ENCODE measurements around the gene RASSF6. TPM values are rescaled to one million over a fixed set of nuclear protein-coding genes. Genes with fewer than 3 reads are reported as not detected.

The RASSF6 gene
- polyA plus RNA-seq, 1 of the 3 experiments (the other 2 are of a cell fraction) = not detected

DNA sequence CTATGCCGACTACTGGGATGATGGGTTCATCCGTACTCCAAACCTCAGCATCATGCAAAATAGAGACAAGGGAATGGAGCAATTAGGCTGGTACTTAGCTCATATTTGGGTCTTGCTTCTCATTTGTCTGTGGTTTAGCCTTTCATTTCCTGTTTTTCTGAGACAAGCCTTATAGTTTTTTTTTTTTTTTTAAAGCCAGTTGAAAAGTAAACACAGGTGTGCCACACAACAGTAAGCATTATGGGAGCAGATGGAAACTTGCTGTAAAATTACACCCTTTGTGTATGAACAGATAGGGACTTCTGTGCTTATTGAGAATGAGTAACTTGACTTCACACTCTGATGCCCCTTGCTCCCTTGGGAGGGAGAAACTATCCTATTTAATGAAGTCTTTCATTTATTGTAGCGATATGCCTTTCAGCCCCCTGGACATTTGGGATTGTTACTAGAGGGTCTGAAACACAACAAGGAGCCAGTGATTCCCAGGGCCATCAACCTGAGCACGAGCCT is 13.7 kb downstream of the RASSF6 start:
- Histone ChIP-seq H3K27ac (ENCODE audit: low read depth in 2 of 2, low read length in 1 of 2) (no peak overlapping the region), H2AFZ (ENCODE audit: low read depth) (no peak overlapping the region), H3K27me3 (ENCODE audit: insufficient read depth) (peaks cover 26% of the 10 kb centered on the region), H4K20me1 (ENCODE audit: insufficient read depth) (no peaks in the 10 kb centered on the region), H3K4me2 (no peak overlapping the region), H3K4me3 (ENCODE audit: low read depth in 2 of 2, low read length in 1 of 2) (no peak overlapping the region), H3K79me2 (ENCODE audit: insufficient read depth) (no peaks in the 10 kb centered on the region), H3K4me1 (ENCODE audit: control insufficient read depth in 1 of 2, insufficient read depth in 2 of 2, low read depth in 1 of 2, low read length in 1 of 2) (no peaks in the 10 kb centered on the region), H3F3A (replicated peaks; ENCODE audit: insufficient read depth) (no peaks in the 10 kb centered on the region), H3K9ac (no peak overlapping the region), H3K9me2 (no peaks in the 10 kb centered on the region), H3K36me3 (replicated peaks in 1 of 2; ENCODE audit: control insufficient read depth in 1 of 2, insufficient read depth in 2 of 2, low read length in 1 of 2) (no peaks in the 10 kb centered on the region), H3K9me3 (no peaks in the 10 kb centered on the region)
- ChIA-PET POLR2A (no interaction called here), CTCF (no interaction called here)
- no peak for TF ChIP-seq NFIC (IDR thresholded peaks at IDR 0.05; ENCODE audit: borderline replicate concordance)
- TF ChIP-seq, protein P1, sequence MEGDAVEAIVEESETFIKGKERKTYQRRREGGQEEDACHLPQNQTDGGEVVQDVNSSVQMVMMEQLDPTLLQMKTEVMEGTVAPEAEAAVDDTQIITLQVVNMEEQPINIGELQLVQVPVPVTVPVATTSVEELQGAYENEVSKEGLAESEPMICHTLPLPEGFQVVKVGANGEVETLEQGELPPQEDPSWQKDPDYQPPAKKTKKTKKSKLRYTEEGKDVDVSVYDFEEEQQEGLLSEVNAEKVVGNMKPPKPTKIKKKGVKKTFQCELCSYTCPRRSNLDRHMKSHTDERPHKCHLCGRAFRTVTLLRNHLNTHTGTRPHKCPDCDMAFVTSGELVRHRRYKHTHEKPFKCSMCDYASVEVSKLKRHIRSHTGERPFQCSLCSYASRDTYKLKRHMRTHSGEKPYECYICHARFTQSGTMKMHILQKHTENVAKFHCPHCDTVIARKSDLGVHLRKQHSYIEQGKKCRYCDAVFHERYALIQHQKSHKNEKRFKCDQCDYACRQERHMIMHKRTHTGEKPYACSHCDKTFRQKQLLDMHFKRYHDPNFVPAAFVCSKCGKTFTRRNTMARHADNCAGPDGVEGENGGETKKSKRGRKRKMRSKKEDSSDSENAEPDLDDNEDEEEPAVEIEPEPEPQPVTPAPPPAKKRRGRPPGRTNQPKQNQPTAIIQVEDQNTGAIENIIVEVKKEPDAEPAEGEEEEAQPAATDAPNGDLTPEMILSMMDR (IDR thresholded peaks at IDR 0.05) = no peak
- DNase-seq = no peak
- 10% methylated on average over 4 of the region's 4 CpGs for WGBS (ENCODE audit: low lambda C conversion rate)

DNA sequence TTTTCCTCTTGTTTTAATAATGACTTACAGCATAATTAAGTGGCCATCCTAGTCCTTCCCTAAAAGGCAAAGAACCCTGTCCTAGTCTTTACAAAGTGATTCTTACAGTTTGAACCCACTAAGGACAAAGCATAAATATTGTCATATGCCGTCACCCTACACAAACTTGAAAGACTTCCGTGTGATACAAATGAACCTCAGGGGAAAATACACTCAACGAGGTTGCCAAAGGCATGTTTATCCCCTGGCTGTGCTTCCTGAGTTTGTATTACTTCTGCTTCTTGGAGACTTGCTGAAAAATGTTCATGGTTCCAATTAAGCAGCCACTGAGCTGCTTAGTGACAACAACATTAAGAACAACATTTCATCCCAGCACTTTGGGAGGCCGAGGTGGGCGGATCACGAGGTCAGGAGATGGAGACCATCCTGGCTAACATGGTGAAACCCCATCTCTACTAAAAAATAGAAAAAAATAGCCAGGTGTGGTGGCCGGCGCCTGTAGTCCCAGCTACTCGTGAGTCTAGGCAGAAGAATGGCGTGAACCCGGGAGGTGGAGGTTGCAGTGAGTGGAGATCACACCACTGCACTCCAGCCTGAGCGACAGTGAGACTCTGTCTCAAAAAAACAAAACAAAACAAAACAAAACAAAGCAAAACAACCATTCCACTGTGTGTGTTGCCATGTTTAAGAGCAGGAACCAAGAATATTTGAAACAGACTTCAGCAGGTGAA is 16.2 kb downstream of the RASSF6 start:
- 10% methylated on average over 12 of the region's 12 CpGs for whole genome bisulfite sequencing (ENCODE audit: low lambda C conversion rate)
- Histone ChIP-seq H3K4me1 (ENCODE audit: control insufficient read depth in 1 of 2, insufficient read depth in 2 of 2, low read depth in 1 of 2, low read length in 1 of 2) (no peaks in the 10 kb centered on the region), H3K79me2 (ENCODE audit: insufficient read depth) (no peaks in the 10 kb centered on the region), H3F3A (replicated peaks; ENCODE audit: insufficient read depth) (no peaks in the 10 kb centered on the region), H2AFZ (ENCODE audit: low read depth) (no peak overlapping the region), H3K27ac (ENCODE audit: low read depth in 2 of 2, low read length in 1 of 2) (no peak overlapping the region), H3K9ac (no peak overlapping the region), H3K27me3 (ENCODE audit: insufficient read depth) (peaks cover 26% of the 10 kb centered on the region), H4K20me1 (ENCODE audit: insufficient read depth) (no peaks in the 10 kb centered on the region), H3K9me2 (no peaks in the 10 kb centered on the region), H3K4me2 (no peak overlapping the region), H3K4me3 (ENCODE audit: low read depth in 2 of 2, low read length in 1 of 2) (no peak overlapping the region), H3K36me3 (replicated peaks in 1 of 2; ENCODE audit: control insufficient read depth in 1 of 2, insufficient read depth in 2 of 2, low read length in 1 of 2) (no peaks in the 10 kb centered on the region), H3K9me3 (no peaks in the 10 kb centered on the region)
- ChIA-PET POLR2A (no interaction called here), CTCF (no interaction called here)
- no peak for TF ChIP-seq RFX5 (IDR thresholded peaks at IDR 0.05; ENCODE audit: low read length)
- TF ChIP-seq, protein P2, sequence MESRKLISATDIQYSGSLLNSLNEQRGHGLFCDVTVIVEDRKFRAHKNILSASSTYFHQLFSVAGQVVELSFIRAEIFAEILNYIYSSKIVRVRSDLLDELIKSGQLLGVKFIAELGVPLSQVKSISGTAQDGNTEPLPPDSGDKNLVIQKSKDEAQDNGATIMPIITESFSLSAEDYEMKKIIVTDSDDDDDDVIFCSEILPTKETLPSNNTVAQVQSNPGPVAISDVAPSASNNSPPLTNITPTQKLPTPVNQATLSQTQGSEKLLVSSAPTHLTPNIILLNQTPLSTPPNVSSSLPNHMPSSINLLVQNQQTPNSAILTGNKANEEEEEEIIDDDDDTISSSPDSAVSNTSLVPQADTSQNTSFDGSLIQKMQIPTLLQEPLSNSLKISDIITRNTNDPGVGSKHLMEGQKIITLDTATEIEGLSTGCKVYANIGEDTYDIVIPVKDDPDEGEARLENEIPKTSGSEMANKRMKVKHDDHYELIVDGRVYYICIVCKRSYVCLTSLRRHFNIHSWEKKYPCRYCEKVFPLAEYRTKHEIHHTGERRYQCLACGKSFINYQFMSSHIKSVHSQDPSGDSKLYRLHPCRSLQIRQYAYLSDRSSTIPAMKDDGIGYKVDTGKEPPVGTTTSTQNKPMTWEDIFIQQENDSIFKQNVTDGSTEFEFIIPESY (IDR thresholded peaks at IDR 0.05; ENCODE audit: borderline replicate concordance, low read depth) = no peak
- no peak for TF ChIP-seq FOXM1 (IDR thresholded peaks at IDR 0.05; ENCODE audit: low read depth)
- no peak for DNase-seq

DNA sequence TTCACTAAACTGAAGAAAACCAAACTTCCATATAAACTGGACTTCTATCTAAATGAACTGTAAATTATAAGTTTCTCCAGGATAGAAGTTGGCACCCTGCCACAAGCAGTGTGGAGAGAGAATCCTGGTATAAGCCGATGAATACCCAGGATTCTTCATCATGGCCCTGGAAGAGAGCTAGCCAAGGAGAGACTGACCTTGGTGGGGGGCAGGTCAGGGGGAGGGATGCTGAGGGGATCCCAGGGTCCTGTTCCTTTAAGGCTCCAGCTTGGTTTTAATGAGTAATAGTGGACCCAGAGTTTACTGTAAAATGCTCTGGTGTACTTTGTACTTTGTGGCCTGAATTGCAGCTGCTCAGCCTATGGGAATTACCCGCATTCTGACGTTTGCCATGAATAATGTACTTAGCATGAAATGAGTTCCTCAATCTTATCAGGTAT is 16.9 kb downstream of the RASSF6 start:
- no peak overlapping the region for H2AFZ ChIP-seq (ENCODE audit: low read depth)
- no peak overlapping the region for H3K4me2 ChIP-seq
- CTCF ChIA-PET = no interaction called here
- H3K36me3 ChIP-seq (replicated peaks in 1 of 2; ENCODE audit: control insufficient read depth in 1 of 2, insufficient read depth in 2 of 2, low read length in 1 of 2) = no peaks in the 10 kb centered on the region
- no peak overlapping the region for H3K27ac ChIP-seq (ENCODE audit: low read depth in 2 of 2, low read length in 1 of 2)
- H4K20me1 ChIP-seq (ENCODE audit: insufficient read depth) = no peaks in the 10 kb centered on the region
- no peaks in the 10 kb centered on the region for H3K9me3 ChIP-seq
- H3K27me3 ChIP-seq (ENCODE audit: insufficient read depth) = peaks cover 26% of the 10 kb centered on the region
- TF ChIP-seq, protein P2 (IDR thresholded peaks at IDR 0.05; ENCODE audit: borderline replicate concordance, low read depth) = no peak
- TF ChIP-seq ELF1 (IDR thresholded peaks at IDR 0.05) = no peak
- 10% methylated on average over 3 of the region's 3 CpGs for WGBS (ENCODE audit: low lambda C conversion rate)
- no peaks in the 10 kb centered on the region for H3K9me2 ChIP-seq
- H3F3A ChIP-seq (replicated peaks; ENCODE audit: insufficient read depth) = no peaks in the 10 kb centered on the region
- POLR2A ChIA-PET = no interaction called here
- no peak overlapping the region for H3K4me3 ChIP-seq (ENCODE audit: low read depth in 2 of 2, low read length in 1 of 2)
- H3K9ac ChIP-seq = no peak overlapping the region
- DNase-seq = no peak
- no peaks in the 10 kb centered on the region for H3K4me1 ChIP-seq (ENCODE audit: control insufficient read depth in 1 of 2, insufficient read depth in 2 of 2, low read depth in 1 of 2, low read length in 1 of 2)
- H3K79me2 ChIP-seq (ENCODE audit: insufficient read depth) = no peaks in the 10 kb centered on the region
